ENCODE measurements around the gene C1QC.

C1QC gene

DNA sequence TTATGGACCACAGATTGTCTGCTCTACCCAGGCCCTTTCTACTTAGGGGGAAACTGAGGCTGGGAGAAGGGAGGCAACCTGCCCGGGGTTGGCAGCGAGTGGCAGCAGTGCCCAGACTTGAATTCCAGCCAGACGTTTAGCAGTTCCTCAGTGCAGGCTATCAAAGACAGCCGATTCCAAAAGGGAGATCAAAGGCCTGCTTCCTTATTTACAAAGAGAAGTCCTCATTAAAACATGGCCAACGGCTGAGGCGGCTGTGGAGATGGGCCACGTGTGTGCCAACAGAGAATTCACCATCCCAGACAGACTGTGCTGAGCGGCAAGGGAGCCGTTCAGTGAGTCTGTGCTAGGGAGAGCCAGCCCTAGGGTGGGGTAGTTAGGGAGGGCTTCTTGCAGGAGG, 37.3 kb downstream of the C1QC start:
- no peak for DNase-seq (ENCODE audit: low spot score)

DNA sequence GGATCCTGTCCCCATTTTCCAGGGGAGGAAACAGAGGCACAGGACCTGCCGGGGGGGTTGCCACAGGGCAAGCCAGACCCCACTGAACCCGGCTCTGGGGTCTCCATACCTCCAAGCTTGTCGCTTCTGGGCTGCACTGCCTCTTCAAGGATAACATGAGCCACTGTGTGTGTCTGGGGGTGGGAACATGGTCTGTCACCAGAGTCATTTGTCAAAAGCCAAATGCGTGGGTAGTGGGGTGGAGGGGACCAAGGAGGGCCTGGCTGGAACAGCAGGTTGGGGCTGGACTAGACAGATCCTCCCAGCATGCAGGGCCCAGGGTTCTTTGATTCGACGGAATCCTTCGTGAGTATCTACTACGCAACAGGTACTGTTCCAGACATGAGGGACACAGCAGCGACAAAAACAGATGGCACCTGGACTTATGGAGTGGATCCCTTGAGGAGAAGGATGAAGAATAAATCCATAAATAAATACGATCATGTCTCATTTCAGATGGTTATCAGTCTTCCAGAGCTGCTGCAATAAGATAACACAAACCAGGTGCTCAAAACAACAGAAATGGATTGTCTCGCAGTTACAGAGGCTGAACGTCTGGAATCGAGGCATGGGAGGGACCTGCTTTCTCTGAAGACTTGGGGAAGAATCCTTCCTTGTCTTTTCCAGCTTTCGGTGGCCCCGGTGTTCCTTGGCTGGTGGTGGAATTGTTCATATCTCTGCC, 38.3 kb downstream of the C1QC start:
- no peak for DNase-seq (ENCODE audit: low spot score)

DNA sequence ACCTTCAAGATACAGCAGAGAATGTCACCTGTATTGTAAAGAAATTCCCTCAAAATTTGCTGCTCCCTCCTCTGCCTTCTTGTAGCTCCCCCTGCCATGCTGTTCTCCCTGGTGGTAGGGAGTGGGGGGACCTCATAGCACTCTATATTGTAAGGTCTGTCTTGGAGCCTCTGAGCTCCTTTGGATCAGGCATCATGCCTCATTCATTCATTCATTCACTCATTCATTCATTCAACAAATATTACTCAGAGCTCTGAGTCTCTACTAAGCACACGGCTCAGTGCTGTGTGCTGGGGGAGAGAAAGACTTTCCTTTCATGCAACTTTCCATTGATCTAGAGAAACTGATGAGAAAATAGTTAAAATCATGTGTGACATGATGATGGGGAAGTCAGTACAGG, 40.1 kb downstream of the C1QC start:
- DNase-seq (ENCODE audit: low spot score), result no peak

DNA sequence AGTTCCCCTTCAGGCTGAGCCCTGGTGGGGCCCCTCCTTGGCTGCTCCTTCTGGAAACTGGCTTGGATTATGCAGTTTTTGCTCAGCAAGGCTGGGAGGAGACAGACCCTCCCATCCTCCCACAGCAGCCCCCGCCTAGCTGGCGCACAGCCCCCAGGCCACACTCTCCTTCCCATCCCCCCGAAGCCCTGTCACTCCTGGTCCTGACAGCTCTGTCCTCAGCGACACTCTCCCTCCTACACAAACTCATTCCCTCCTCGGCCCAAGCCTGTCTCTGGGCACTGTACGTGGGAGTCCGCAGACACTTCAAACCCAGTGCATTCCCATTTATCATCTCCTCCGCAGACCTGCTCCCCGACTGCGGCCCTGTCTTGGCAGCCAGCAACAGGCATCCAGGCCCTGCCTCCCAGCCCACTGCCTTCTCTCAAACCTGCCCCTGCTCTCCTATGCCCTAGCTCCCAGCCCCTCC, 42.2 kb downstream of the C1QC start:
- no peak for DNase-seq (ENCODE audit: low spot score)

DNA sequence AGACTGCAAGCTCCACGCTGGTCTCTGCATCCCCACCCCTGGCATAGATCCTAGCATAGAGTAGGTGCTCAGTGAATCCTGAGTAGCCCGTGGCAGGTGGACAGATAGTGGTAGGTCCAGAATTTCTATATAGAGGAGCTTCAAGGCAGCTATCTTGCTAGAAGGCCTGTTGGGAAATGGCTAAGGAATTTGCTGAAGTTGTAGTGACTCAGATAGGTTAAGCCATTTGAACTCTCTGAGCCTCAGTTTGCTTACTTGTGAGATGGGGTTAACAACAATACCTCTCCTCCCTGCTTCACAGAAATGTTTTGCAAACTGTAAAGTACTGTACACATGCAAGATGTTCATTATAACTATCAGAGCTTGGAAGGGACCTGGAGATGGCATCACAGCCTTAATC, 43.8 kb downstream of the C1QC start:
- no peak for DNase-seq (ENCODE audit: low spot score)

DNA sequence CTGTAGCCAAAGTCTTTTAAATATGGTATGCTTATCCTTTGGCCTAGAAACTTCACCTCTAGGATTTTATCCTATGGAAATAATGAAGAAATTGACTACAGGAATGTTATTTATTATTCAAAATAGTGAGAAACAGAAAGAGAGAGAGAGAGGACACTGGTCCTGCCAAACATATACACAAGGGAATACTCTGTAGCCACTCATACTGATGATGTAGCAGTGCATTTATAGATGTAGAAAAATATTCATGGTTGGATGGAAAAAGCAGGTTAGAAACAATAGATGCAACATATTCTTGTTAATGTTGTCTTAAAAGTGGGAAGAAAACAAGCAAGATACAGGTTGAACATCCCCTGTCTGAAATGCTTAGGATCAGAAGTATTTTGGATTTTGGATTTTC, 45.0 kb downstream of the C1QC start:
- DNase-seq (ENCODE audit: low spot score), result no peak

GRCh38 chr1:22689505-22689904, 46.1 kb downstream of the C1QC start:
- no peak for DNase-seq (ENCODE audit: low spot score)

DNA sequence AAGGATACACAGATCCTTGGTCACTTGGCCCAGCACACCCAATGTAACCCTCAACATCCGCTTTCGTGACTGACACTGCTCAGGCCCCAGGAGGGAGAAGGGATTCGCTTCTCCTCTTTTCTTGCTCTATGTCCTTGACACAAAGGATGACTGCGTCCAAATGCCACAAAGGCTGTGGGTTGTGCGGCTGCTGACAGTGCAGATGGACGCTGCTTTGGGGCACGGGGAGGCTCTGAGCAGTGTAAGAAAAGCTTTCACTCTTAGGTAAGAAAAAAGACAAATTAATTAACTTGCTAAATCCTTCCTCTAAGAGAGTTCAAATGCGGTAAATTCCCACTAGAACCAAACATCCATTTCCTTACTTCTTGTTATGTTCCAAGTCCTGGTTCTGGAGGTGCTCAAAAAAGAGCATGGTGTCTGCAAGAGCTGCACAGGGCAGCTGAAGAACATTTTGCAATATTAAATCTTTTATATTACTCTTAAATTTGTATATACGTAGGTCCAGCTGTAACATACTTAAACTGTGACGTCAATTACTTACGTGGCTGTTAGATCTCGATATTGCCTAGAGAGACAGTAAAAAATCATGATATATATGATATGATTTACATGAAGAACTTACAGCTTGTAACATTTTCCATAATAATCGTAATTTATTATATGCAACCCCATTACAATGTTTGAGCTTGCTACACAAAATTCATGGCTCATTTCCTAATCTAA, 47.8 kb downstream of the C1QC start:
- DNase-seq (ENCODE audit: low spot score), result no peak

GRCh38 chr1:22694172-22694571, 50.7 kb downstream of the C1QC start:
- DNase-seq (ENCODE audit: low spot score), result no peak

DNA sequence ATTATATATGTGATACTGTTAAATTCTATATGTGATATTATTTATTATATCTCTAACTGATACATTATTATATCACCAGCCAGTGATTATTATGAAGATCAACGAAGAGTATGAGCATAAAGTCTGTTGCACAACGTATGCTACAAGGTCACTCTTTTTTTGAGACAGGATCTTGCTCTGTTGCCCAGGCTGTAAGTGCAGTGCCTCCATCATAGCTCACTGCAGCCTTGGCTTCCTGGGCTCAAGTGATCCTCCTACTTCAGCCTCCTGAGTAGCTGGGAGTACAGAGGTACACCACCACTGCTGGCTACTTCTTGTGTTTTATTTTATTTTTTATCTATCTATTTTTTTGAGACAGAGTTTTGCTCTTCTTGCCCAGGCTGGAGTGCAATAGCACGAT, 53.2 kb downstream of the C1QC start:
- no peak for DNase-seq (ENCODE audit: low spot score)

Data from ecto neural progenitor cell (in vitro differentiated cells).